NB4 (cell line): ENCODE results near the gene RABEP2.
A peak's percentile ranks its signal among the peaks of the same experiment; 100 is the strongest.

Experiments used
- POLR2A ChIP-seq: IDR thresholded peaks from 2 replicates; pipeline ENCODE4 v1.6.1; 2011; ENCODE audit warnings: mild to moderate bottlenecking; ENCODE audit not compliant: insufficient read length; ENCODE audit errors: extremely low read depth
- TF ChIP-seq, protein P1 (sequence below): IDR thresholded peaks from one replicate; pipeline ENCODE4 v1.5.1; 2012; ENCODE audit warnings: low read depth, low read length
- TF ChIP-seq, protein P2 (sequence below): IDR thresholded peaks from 2 replicates; pipeline ENCODE4 v1.6.1; 2011; ENCODE audit warnings: low read depth, low read length

DNA sequence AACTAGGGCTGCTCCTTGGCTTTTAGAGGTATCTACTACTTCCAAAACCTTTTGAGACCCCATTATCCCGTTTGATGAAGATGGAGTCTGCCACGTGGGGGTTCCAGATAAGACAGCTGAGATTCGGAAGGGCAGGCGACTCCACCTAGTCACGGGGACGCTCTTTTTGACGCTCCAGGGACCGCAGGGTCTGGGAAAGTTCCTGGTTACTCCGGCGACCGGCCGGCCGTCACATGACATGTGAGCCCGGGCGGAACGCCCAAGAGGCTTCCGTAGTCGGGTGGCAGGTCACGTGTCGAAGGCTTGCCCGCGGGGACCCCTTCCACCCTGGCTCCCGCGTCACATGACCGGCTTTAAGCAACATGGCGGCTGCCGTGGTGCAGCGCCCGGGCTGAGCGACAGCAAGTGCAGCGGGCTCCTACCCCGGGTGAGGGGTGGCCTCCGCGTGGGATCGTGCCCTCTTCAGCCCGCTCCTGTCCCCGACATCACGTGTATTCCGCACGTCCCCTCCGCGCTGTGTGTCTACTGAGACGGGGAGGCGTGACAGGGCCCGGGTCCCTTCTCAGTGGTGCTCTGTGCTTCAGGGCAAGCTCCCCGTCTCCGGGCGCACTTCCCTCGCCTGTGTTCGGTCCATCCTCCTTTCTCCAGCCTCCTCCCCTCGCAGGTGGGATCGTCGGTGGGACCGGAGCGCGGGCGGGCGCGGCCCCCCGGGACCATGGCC, 49.6 kb upstream of the RABEP2 start, which contains the start of gene SPNS1:
- TF ChIP-seq, protein P1, sequence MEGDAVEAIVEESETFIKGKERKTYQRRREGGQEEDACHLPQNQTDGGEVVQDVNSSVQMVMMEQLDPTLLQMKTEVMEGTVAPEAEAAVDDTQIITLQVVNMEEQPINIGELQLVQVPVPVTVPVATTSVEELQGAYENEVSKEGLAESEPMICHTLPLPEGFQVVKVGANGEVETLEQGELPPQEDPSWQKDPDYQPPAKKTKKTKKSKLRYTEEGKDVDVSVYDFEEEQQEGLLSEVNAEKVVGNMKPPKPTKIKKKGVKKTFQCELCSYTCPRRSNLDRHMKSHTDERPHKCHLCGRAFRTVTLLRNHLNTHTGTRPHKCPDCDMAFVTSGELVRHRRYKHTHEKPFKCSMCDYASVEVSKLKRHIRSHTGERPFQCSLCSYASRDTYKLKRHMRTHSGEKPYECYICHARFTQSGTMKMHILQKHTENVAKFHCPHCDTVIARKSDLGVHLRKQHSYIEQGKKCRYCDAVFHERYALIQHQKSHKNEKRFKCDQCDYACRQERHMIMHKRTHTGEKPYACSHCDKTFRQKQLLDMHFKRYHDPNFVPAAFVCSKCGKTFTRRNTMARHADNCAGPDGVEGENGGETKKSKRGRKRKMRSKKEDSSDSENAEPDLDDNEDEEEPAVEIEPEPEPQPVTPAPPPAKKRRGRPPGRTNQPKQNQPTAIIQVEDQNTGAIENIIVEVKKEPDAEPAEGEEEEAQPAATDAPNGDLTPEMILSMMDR = no peak
- TF ChIP-seq POLR2A = peak; percentile 44
- TF ChIP-seq, protein P2, sequence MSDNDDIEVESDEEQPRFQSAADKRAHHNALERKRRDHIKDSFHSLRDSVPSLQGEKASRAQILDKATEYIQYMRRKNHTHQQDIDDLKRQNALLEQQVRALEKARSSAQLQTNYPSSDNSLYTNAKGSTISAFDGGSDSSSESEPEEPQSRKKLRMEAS = peak; percentile 98
